Mucosa of descending colon (tissue), 3 donors: ENCODE results near the gene CCDC66. TPM values are rescaled to one million over a fixed set of nuclear protein-coding genes. Genes with fewer than 3 reads are reported as not detected.

Source experiments
- ATAC-seq: fragments of 200-7000 bp; cut with Tn5 transposase; one replicate; pipeline ENCODE4 v1.9.1; 2020; ENCODE audit warnings: mild to moderate bottlenecking, moderate library complexity
- DNase-seq, 3 donors: peaks; one replicate each; pipeline ENCODE4 v3.0.0-alpha.2; 2020
- H3K36me3 ChIP-seq: fragments of 200-600 bp; one replicate; pipeline ENCODE4 v1.8.0; 2021; ENCODE audit warnings: low read depth, mild to moderate bottlenecking
- H3K4me1 ChIP-seq: fragments of 200-600 bp; one replicate; pipeline ENCODE4 v1.8.0; 2021; ENCODE audit warnings: low read depth, mild to moderate bottlenecking
- H3K4me3 ChIP-seq: fragments of 200-600 bp; one replicate; pipeline ENCODE4 v1.8.0; 2021; ENCODE audit warnings: mild to moderate bottlenecking
- H3K9me3 ChIP-seq: fragments of 200-600 bp; one replicate; pipeline ENCODE4 v1.8.0; 2021; ENCODE audit warnings: mild to moderate bottlenecking
- CTCF ChIP-seq: fragments of 200-600 bp; IDR thresholded peaks from one replicate; pipeline ENCODE4 v1.8.0; 2022; ENCODE audit warnings: antibody characterized with exemption, mild to moderate bottlenecking
- intact Hi-C, 2 donors: fragments of 100-400 bp; cut with DNase I in 1 of 2; cut with micrococcal nuclease in 1 of 2; formaldehyde crosslinking; loops; one replicate each; pipeline versions ENCODE4 v1.11.0 to v1.11.1; 2022; cut with DNase I, micrococcal nuclease
- long read RNA-seq, 2 donors: library from polyadenylated mRNA; unstranded; transcript quantifications; one replicate each; pipeline ENCODE4 v2.0.0, GENCODE V29; 2019 to 2021
- total RNA-seq, 3 donors: library from RNA; stranded (reverse); fragmentation: NEBNext Ultra II Directional in 2 of 3; extraction: Animal tissue kit (Norgen Biotek cat#: 25700) in 2 of 3; gene quantifications; one replicate each; pipeline versions ENCODE4 v1.2.1 to v1.2.4, GENCODE V29; 2021 to 2023
- donor health status: DM: no; HTN: no; CAD: no; lungs with moderate emphysema.
- donor health status: DM: no; HTN: no; CAD: no.
- donor health status: DM: no; HTN: yes; CAD: no.

Gene CCDC66
- 10 to 100 TPM; 17.5 to 35.2 (median 25.5) TPM for total RNA-seq
- long read RNA-seq, donor 1, partial matches to known transcripts = 1 of 14 reads
- long read RNA-seq, donor 1, other reads (novel, unspliced or antisense) = 9 of 14 reads
- long read RNA-seq, donor 2, partial matches to known transcripts = 2 of 3 reads
- long read RNA-seq, donor 2, other reads (novel, unspliced or antisense) = 1 of 3 reads

- DNase-seq (peak; percentile 95 to 97 (median 96)), ATAC-seq (peak; percentile 99)
- H3K9me3 ChIP-seq = no peaks in the 10 kb centered on the region
- peak; percentile 64 for TF ChIP-seq CTCF
- H3K4me3 ChIP-seq = peak within 1 kb of the TSS; percentile 59
- no peaks in the 10 kb centered on the region for H3K4me1 ChIP-seq
- intact Hi-C loops = no loop called here
- H3K36me3 ChIP-seq = no peaks in the 10 kb centered on the region
These were observed at the start of gene CCDC66 for GRCh38 chr3:56556908-56557830. CCDC66 (plus strand) TSS chr3:56557175; CDS start chr3:56557243, 68 bp downstream.

GRCh38 chr3:56519641-56520040, 37.3 kb upstream of the CCDC66 start:
- intact Hi-C loops = no loop called here
- Histone ChIP-seq H3K36me3 (no peaks in the 10 kb centered on the region), H3K4me3 (no peak overlapping the region), H3K4me1 (no peaks in the 10 kb centered on the region), H3K9me3 (no peaks in the 10 kb centered on the region)
- DNase-seq (no peak), ATAC-seq (no peak)
- TF ChIP-seq CTCF = no peak

- H3K4me1 ChIP-seq = no peaks in the 10 kb centered on the region
- TF ChIP-seq CTCF = no peak
- no peaks in the 10 kb centered on the region for H3K9me3 ChIP-seq
- no peak overlapping the region for H3K4me3 ChIP-seq
- H3K36me3 ChIP-seq = no peaks in the 10 kb centered on the region
- intact Hi-C loops = no loop called here
- DNase-seq (no peak), ATAC-seq (no peak)
These were observed 34.6 kb upstream of the CCDC66 start for GRCh38 chr3:56522374-56522773.

- Histone ChIP-seq H3K4me3 (no peak overlapping the region), H3K4me1 (no peaks in the 10 kb centered on the region), H3K9me3 (no peaks in the 10 kb centered on the region), H3K36me3 (no peaks in the 10 kb centered on the region)
- TF ChIP-seq CTCF = no peak
- DNase-seq (no peak), ATAC-seq (no peak)
- intact Hi-C loops = no loop called here
These were observed 31.7 kb upstream of the CCDC66 start for GRCh38 chr3:56525291-56525690.

- no peaks in the 10 kb centered on the region for H3K9me3 ChIP-seq
- DNase-seq = no peak
- intact Hi-C loops = no loop called here
- no peak for ATAC-seq
- H3K4me3 ChIP-seq = no peak overlapping the region
- H3K36me3 ChIP-seq = no peaks in the 10 kb centered on the region
- TF ChIP-seq CTCF = no peak
- H3K4me1 ChIP-seq = no peaks in the 10 kb centered on the region
These were observed 20.2 kb upstream of the CCDC66 start for GRCh38 chr3:56536735-56537134.
